HL-60 (cell line): ENCODE data around the gene SIGLEC8.

ENCODE experiments used
- DNase-seq, 2 experiments: peaks; one replicate each; pipeline ENCODE4 v3.0.0-alpha.2; 2010 to 2020; ENCODE audit warnings: low read depth in 1 of 2, low spot score in 1 of 2
- H3K27ac ChIP-seq: fragments of 250-450 bp; sonication (Bioruptor Pico); replicated peaks from 2 replicates; pipeline ENCODE4 v1.5.1; 2020; ENCODE audit warnings: mild to moderate bottlenecking, moderate library complexity
- H3K27me3 ChIP-seq: fragments of 250-450 bp; sonication (Bioruptor Pico); 2 replicates; pipeline ENCODE4 v1.5.1; 2021; ENCODE audit warnings: mild to moderate bottlenecking, moderate library complexity; ENCODE audit not compliant: insufficient read depth, poor library complexity, severe bottlenecking
- H3K4me3 ChIP-seq: replicated peaks from 2 replicates; pipeline ENCODE4 v1.5.1; 2011; ENCODE audit warnings: mild to moderate bottlenecking, control low read depth, low read length; ENCODE audit not compliant: insufficient read depth
- GABPA ChIP-seq: IDR thresholded peaks from 2 replicates; pipeline ENCODE4 v1.6.1; 2012; ENCODE audit warnings: low read depth
- POLR2AphosphoS5 ChIP-seq: IDR thresholded peaks from 2 replicates; pipeline ENCODE4 v1.6.1; 2012; ENCODE audit warnings: low read depth
- SPI1 ChIP-seq: IDR thresholded peaks from 2 replicates; pipeline ENCODE4 v1.6.1; 2012; ENCODE audit warnings: low read depth, mild to moderate bottlenecking, borderline replicate concordance
- TF ChIP-seq, protein P1 (sequence below): IDR thresholded peaks from 2 replicates; pipeline ENCODE4 v1.6.1; 2012; ENCODE audit warnings: low read depth; ENCODE audit not compliant: insufficient replicate concordance
- TF ChIP-seq, protein P2 (sequence below): IDR thresholded peaks from one replicate; pipeline ENCODE4 v1.5.1; 2011; ENCODE audit warnings: low read length, control low read depth, inconsistent platforms; ENCODE audit not compliant: insufficient read depth

The SIGLEC8 gene

DNA sequence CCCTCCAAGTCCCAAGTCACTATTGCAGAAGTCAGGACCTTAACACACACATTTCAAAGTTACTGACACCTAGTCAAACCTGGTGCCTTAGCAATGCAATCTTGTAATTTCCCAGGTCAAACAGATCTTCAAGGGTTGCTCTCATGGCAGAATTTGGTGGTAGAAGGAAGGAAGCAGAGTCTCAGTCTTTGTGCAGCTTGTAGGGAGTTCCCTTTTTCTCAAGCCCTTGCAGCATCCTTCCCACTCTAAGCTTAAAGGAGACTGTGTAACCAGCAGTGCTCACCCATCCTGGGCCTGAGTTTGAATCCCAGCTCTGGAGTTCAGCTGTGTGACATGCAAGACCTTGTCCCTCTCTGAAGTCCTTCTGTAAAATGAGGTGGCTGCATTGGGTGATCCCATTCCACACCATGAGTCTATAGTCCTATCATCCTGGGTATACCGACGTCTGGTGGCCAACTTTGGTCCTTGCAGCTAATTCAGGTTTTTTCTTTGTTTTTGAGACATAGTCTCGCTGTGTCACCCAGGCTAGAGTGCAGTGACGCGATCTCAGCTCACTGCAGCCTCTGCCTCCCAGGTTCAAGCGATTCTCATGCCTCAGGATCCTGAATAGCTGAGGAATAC is 50.6 kb downstream of the SIGLEC8 start:
- DNase-seq = peak; percentile 66 to 90
- H3K4me3 ChIP-seq = no peak overlapping the region
- no peaks in the 10 kb centered on the region for H3K27me3 ChIP-seq
- TF ChIP-seq, protein P1, sequence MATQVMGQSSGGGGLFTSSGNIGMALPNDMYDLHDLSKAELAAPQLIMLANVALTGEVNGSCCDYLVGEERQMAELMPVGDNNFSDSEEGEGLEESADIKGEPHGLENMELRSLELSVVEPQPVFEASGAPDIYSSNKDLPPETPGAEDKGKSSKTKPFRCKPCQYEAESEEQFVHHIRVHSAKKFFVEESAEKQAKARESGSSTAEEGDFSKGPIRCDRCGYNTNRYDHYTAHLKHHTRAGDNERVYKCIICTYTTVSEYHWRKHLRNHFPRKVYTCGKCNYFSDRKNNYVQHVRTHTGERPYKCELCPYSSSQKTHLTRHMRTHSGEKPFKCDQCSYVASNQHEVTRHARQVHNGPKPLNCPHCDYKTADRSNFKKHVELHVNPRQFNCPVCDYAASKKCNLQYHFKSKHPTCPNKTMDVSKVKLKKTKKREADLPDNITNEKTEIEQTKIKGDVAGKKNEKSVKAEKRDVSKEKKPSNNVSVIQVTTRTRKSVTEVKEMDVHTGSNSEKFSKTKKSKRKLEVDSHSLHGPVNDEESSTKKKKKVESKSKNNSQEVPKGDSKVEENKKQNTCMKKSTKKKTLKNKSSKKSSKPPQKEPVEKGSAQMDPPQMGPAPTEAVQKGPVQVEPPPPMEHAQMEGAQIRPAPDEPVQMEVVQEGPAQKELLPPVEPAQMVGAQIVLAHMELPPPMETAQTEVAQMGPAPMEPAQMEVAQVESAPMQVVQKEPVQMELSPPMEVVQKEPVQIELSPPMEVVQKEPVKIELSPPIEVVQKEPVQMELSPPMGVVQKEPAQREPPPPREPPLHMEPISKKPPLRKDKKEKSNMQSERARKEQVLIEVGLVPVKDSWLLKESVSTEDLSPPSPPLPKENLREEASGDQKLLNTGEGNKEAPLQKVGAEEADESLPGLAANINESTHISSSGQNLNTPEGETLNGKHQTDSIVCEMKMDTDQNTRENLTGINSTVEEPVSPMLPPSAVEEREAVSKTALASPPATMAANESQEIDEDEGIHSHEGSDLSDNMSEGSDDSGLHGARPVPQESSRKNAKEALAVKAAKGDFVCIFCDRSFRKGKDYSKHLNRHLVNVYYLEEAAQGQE = no peak
- TF ChIP-seq, protein P2, sequence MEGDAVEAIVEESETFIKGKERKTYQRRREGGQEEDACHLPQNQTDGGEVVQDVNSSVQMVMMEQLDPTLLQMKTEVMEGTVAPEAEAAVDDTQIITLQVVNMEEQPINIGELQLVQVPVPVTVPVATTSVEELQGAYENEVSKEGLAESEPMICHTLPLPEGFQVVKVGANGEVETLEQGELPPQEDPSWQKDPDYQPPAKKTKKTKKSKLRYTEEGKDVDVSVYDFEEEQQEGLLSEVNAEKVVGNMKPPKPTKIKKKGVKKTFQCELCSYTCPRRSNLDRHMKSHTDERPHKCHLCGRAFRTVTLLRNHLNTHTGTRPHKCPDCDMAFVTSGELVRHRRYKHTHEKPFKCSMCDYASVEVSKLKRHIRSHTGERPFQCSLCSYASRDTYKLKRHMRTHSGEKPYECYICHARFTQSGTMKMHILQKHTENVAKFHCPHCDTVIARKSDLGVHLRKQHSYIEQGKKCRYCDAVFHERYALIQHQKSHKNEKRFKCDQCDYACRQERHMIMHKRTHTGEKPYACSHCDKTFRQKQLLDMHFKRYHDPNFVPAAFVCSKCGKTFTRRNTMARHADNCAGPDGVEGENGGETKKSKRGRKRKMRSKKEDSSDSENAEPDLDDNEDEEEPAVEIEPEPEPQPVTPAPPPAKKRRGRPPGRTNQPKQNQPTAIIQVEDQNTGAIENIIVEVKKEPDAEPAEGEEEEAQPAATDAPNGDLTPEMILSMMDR = peak; percentile 53
- no peak for TF ChIP-seq GABPA
- no peak; the same call in 1 of the 2 replicates for TF ChIP-seq POLR2AphosphoS5
- peak; percentile 98 for TF ChIP-seq SPI1
- H3K27ac ChIP-seq = peak overlapping the region; percentile 75

DNA sequence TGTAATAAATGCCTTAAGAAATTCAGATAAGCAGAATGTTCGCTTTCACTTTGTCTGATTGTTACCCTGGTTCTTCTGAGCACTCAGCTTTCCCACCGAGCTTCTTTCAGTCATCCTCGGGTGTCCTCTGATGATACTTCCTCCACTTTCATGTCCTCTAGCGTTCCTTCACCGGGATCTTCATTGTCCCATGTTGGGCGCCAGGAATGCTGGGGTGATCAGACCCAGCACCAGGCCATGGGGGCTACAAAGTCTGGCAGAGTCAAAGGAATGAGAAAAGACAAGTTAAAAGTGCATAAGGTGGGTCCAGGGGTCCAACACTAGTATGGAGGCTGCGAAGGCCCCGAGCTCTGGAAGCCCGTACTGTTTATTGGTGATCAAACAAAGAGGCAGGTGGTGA is 56.1 kb downstream of the SIGLEC8 start:
- no peak for DNase-seq
- H3K27ac ChIP-seq = no peak overlapping the region
- TF ChIP-seq, protein P1 = no peak
- no peak for TF ChIP-seq POLR2AphosphoS5
- TF ChIP-seq SPI1 = no peak
- TF ChIP-seq, protein P2 = no peak
- no peaks in the 10 kb centered on the region for H3K27me3 ChIP-seq
- H3K4me3 ChIP-seq = no peak overlapping the region
